ENCODE measurements around the gene RHO. TPM values are rescaled to one million over a fixed set of nuclear protein-coding genes. Genes with fewer than 3 reads are reported as not detected.

RHO gene
- total and polyA plus RNA-seq, 2 donors (not counting 3 experiments of a cell fraction or from before 2014, with no cell fraction given), result not detected

- intact Hi-C loops (cut with micrococcal nuclease), result no loop called here
- no peaks in the 10 kb centered on the region for H3K9me1 ChIP-seq (replicated peaks; ENCODE audit: control insufficient read depth, extremely low read depth, insufficient read depth, low read length)
- H3K27ac ChIP-seq (ENCODE audit: insufficient read depth, low read depth, low read length), result no peak overlapping the region
- no peaks in the 10 kb centered on the region for H4K20me1 ChIP-seq (replicated peaks; ENCODE audit: control insufficient read depth, extremely low read depth, insufficient read depth, low read length)
- peak overlapping the region; percentile 69 for H2AFZ ChIP-seq (ENCODE audit: low read depth, low read length)
- no peaks in the 10 kb centered on the region for H3K9me3 ChIP-seq (replicated peaks; ENCODE audit: control insufficient read depth, insufficient read depth, low read length)
- no peak overlapping the region for H3K4me3 ChIP-seq (replicated peaks in 1 of 3; ENCODE audit: insufficient read depth in 1 of 3, low read depth in 1 of 3, low read length in 3 of 3)
- H3K9ac ChIP-seq (replicated peaks; ENCODE audit: extremely low read depth, insufficient read depth, low read length), result no peak overlapping the region
- FAIRE-seq, result no peak
- H3K4me2 ChIP-seq (ENCODE audit: insufficient read depth, low read length), result no peak overlapping the region
- dilution Hi-C loops (cut with MboI; ENCODE audit: extremely low pct_ligation_motif_present, low sequenced_read_pairs), result no loop called here
- H3K27me3 ChIP-seq (ENCODE audit: control insufficient read depth in 2 of 2, insufficient read depth in 2 of 2, low read length in 2 of 2), result no peaks in the 10 kb centered on the region
- BruUV-seq (replicated peaks), result no TSS peak
- no peak for DNase-seq (ENCODE audit: low read depth, low spot score)
- ChIA-PET CTCF (no interaction called here), POLR2A (no interaction called here)
- no peaks in the 10 kb centered on the region for H3K79me2 ChIP-seq (ENCODE audit: control insufficient read depth, insufficient read depth, low read length)
- TF ChIP-seq CTCF (IDR thresholded peaks at IDR 0.05; ENCODE audit: extremely low read depth in 1 of 2, insufficient read depth in 1 of 2, low read depth in 1 of 2, low read length in 2 of 2) (no peak), MAX (IDR thresholded peaks at IDR 0.05; ENCODE audit: insufficient read depth, insufficient read length) (no peak), JUN (IDR thresholded peaks at IDR 0.05; ENCODE audit: borderline replicate concordance, insufficient read depth, insufficient read length, low read depth) (no peak), FOS (IDR thresholded peaks at IDR 0.05; ENCODE audit: borderline replicate concordance, insufficient read depth, low read length) (no peak), POLR2AphosphoS5 (IDR thresholded peaks at IDR 0.05; ENCODE audit: insufficient read depth, low read depth, low read length) (no peak), GATA2 (IDR thresholded peaks at IDR 0.05; ENCODE audit: insufficient read depth, insufficient read length, low read depth, low read length) (no peak), MYC (IDR thresholded peaks at IDR 0.05; ENCODE audit: low read depth, low read length) (no peak), EZH2 (IDR thresholded peaks at IDR 0.05; ENCODE audit: borderline replicate concordance, low read depth, low read length, severe bottlenecking) (no peak), POLR2A (IDR thresholded peaks at IDR 0.05; ENCODE audit: low read depth, low read length) (no peak)
- H3K4me1 ChIP-seq (ENCODE audit: control insufficient read depth, extremely low read depth, insufficient read depth, low read length), result peaks cover 11% of the 10 kb centered on the region
- H3K36me3 ChIP-seq (ENCODE audit: control insufficient read depth in 2 of 2, extremely low read depth in 1 of 2, insufficient read depth in 2 of 2, low read length in 2 of 2), result no peaks in the 10 kb centered on the region
These were observed 1.2 kb downstream of the RHO start for GRCh38 chr3:129529436-129530210.

Data from endothelial cell of umbilical vein (primary cell).